HepG2 (cell line): ENCODE measurements around the gene GRIFIN. TPM values are rescaled to one million over a fixed set of nuclear protein-coding genes. Genes with fewer than 3 reads are reported as not detected.

ENCODE experiments used
- ATAC-seq: fragments of 200-7000 bp; cut with Tn5 transposase; 3 replicates; pipeline ENCODE4 v1.9.1; 2020; ENCODE audit warnings: mild to moderate bottlenecking, moderate library complexity
- BruUV-seq: library from RNA; stranded (reverse); fragments of 400-500 nt; replicated peaks from 2 replicates; lab custom pipeline; 2021; lab: Mats Ljungman, UMichigan
- CTCF ChIA-PET: fragments of 300-600 bp; formaldehyde crosslinking; extraction: SDS; loops from one replicate; lab custom pipeline; 2021; ENCODE audit warnings: low total read pairs, inconsistent platforms, low intra/inter-chr PET ratio; lab: Yijun Ruan, JAX
- POLR2A ChIA-PET: fragments of 350-600 bp; sonication (Branson Sonifier 250); formaldehyde crosslinking; loops from one replicate; lab custom pipeline; 2020; ENCODE audit warnings: antibody characterized with exemption, inconsistent platforms; lab: Yijun Ruan, JAX
- DNase-seq: peaks from one replicate; pipeline ENCODE4 v3.0.0-alpha.2; 2015; ENCODE audit warnings: low spot score
- FAIRE-seq: peaks from 3 replicates; lab custom pipeline; 2011; peaks lifted over from hg19 to GRCh38; lab: Jason Lieb, UNC
- H2AFZ ChIP-seq: one replicate; pipeline ENCODE4 v1.6.1; 2011; ENCODE audit warnings: low read length, inconsistent platforms
- H3K27ac ChIP-seq: fragments of 300-600 bp; 3 replicates; pipeline ENCODE4 v1.8.0; 2011; ENCODE audit warnings: mixed run types, mild to moderate bottlenecking, mixed read lengths, low read length, inconsistent platforms; ENCODE audit not compliant: insufficient read depth; ENCODE audit errors: extremely low read length
- H3K27me3 ChIP-seq, 2 experiments: fragments of 200-600 bp in 1 of 2; 2 replicates in 1 of 2; 3 replicates in 1 of 2; pipeline versions ENCODE4 v1.6.0 to v1.8.0; 2011; ENCODE audit warnings: low read length in 2 of 2, mild to moderate bottlenecking in 2 of 2, moderate library complexity in 2 of 2, inconsistent platforms in 1 of 2; ENCODE audit not compliant: insufficient read depth in 2 of 2, control insufficient read depth in 1 of 2
- H3K36me3 ChIP-seq, 2 experiments: fragments of 200-600 bp in 1 of 2; replicated peaks in 1 of 2; 2 replicates in 1 of 2; 3 replicates in 1 of 2; pipeline versions ENCODE4 v1.5.1 to v1.8.0; 2011; ENCODE audit warnings: low read length in 2 of 2, inconsistent platforms in 1 of 2; ENCODE audit not compliant: insufficient read depth in 2 of 2, control insufficient read depth in 1 of 2
- H3K4me1 ChIP-seq: 2 replicates; pipeline ENCODE4 v1.5.1; 2012; ENCODE audit warnings: low read length, inconsistent platforms; ENCODE audit not compliant: insufficient read depth
- H3K4me2 ChIP-seq: 2 replicates; pipeline ENCODE4 v1.6.0; 2011; ENCODE audit warnings: low read depth, low read length, inconsistent platforms
- H3K4me3 ChIP-seq, 3 experiments: fragments of 200-600 bp in 1 of 3; sonication (generic), shearing (Covaris generic) in 1 of 3; replicated peaks in 1 of 3; 2 replicates each; pipeline ENCODE4 v1.5.1; 2011 to 2016; ENCODE audit warnings: low read length in 3 of 3, inconsistent platforms in 2 of 3, low read depth in 2 of 3, mild to moderate bottlenecking in 2 of 3, control low read depth in 1 of 3, mixed read lengths in 1 of 3; ENCODE audit not compliant: insufficient read depth in 1 of 3
- H3K79me2 ChIP-seq: one replicate; pipeline ENCODE4 v1.6.1; 2011; ENCODE audit warnings: low read length, inconsistent platforms; ENCODE audit not compliant: insufficient read depth
- H3K9ac ChIP-seq: 2 replicates; pipeline ENCODE4 v1.6.0; 2011; ENCODE audit warnings: mild to moderate bottlenecking, low read depth, low read length, inconsistent platforms; ENCODE audit not compliant: insufficient read depth
- H3K9me3 ChIP-seq: 2 replicates; pipeline ENCODE4 v1.5.1; 2012; ENCODE audit warnings: mild to moderate bottlenecking, low read length
- H4K20me1 ChIP-seq: 2 replicates; pipeline ENCODE4 v1.6.0; 2011; ENCODE audit warnings: inconsistent platforms, mild to moderate bottlenecking, low read length, moderate library complexity; ENCODE audit not compliant: insufficient read depth
- CHD4 ChIP-seq: fragments of 200-600 bp; sonication (generic); IDR thresholded peaks from 2 replicates; pipeline ENCODE4 v1.7.0; 2017; ENCODE audit warnings: mild to moderate bottlenecking, low read length, borderline replicate concordance
- NBN ChIP-seq: fragments of 450-650 bp; conservative IDR thresholded peaks from 2 replicates; pipeline ENCODE4 v1.6.1; 2017
- RCOR2 ChIP-seq: IDR thresholded peaks from 2 replicates; pipeline ENCODE4 v1.6.1; 2016; ENCODE audit warnings: missing biosample characterization, missing genetic modification reagents
- TCF7L2 ChIP-seq: IDR thresholded peaks from 2 replicates; pipeline ENCODE4 v1.6.1; 2011; ENCODE audit warnings: mild to moderate bottlenecking, low read depth, low read length, moderate library complexity
- ZNF280B ChIP-seq: sonication (generic); formaldehyde crosslinking; IDR thresholded peaks from 2 replicates; pipeline ENCODE4 v1.5.0; 2020; ENCODE audit warnings: missing genetic modification reagents, mild to moderate bottlenecking, borderline replicate concordance
- ZNF629 ChIP-seq: sonication (generic); formaldehyde crosslinking; conservative IDR thresholded peaks from 2 replicates; pipeline ENCODE4 v1.5.0; 2020; ENCODE audit warnings: missing genetic modification reagents
- WGBS: methylation state at CpG from one replicate; pipeline ENCODE4 v1.1.6; 2017; ENCODE audit warnings: low lambda C conversion rate; 5-methylcytosine and 5-hydroxymethylcytosine counted together
- in situ Hi-C: cut with HindIII; loops from 2 replicates; pipeline ENCODE4 v1.10.0; 2017; ENCODE audit warnings: low pct_unique_long_range_greater_than_20kb; ENCODE audit not compliant: extremely low pct_ligation_motif_present
- intact Hi-C: fragments of 100-400 bp; cut with micrococcal nuclease; formaldehyde crosslinking; loops from one replicate; pipeline ENCODE4 v1.10.0; 2022; ENCODE audit not compliant: unreplicated experiment
- polyA plus RNA-seq, 8 experiments: library from polyadenylated mRNA; depleted of rRNA in 3 of 8; stranded (reverse) in 7 of 8; unstranded in 1 of 8; fragments of >200 nt; fragmentation: Illumina TruSeq in 4 of 8; extraction: Trizol in 4 of 8; gene quantifications; 2 replicates each; pipeline versions ENCODE4 v1.2.1 to v1.2.3, GENCODE V29; 2011 to 2016; ENCODE audit warnings: low read depth in 4 of 8, missing spikeins in 1 of 8, mixed read lengths in 1 of 8; ENCODE audit not compliant: insufficient read depth in 1 of 8
- total RNA-seq, 5 experiments: library from RNA; depleted of rRNA; stranded (reverse); fragments of >200 nt; fragmentation: Illumina TruSeq; extraction: Trizol; gene quantifications; 2 replicates each; pipeline ENCODE4 v1.2.3, GENCODE V29; 2016; ENCODE audit warnings: low read depth in 1 of 5
- TF ChIP-seq, protein P1 (sequence below): sonication (generic); formaldehyde crosslinking; IDR thresholded peaks from 2 replicates; pipeline ENCODE4 v1.5.0; 2020; ENCODE audit warnings: mild to moderate bottlenecking, missing genetic modification reagents
- TF ChIP-seq, protein P2 (sequence below): IDR thresholded peaks from 2 replicates; pipeline ENCODE4 v1.6.1; 2016; ENCODE audit warnings: low read depth, missing genetic modification reagents, missing compliant biosample characterization

The GRIFIN gene
- total and polyA plus RNA-seq, 2 of the 13 experiments (the other 11 are each of a cell fraction or from before 2014, with no cell fraction given), result not detected

GRCh38 chr7:2522780-2523433 is 46.7 kb upstream of the GRIFIN start:
- POLR2A ChIA-PET, result no interaction called here
- Histone ChIP-seq H3K4me2 (peak overlapping the region; percentile 56), H3K27ac (no peak overlapping the region), H3K9ac (peak overlapping the region; percentile 11; the same call in 1 of the 2 replicates), H3K9me3 (no peaks in the 10 kb centered on the region), H4K20me1 (no peaks in the 10 kb centered on the region), H3K4me3 (peak overlapping the region in 2 of 3 experiments; percentile 39 to 66; a peak in 4 of 6 replicates), H3K4me1 (peaks cover 62% of the 10 kb centered on the region), H3K36me3 (no peaks in the 10 kb centered on the region), H3K27me3 (peaks cover 1 to 46% of the 10 kb centered on the region in 2 experiments), H3K79me2 (no peaks in the 10 kb centered on the region), H2AFZ (no peak overlapping the region)
- peak; percentile 71 for DNase-seq
- 2% methylated on average over 10 of the region's 19 CpGs for WGBS
- no peak for ATAC-seq
- CTCF ChIA-PET, result no interaction called here
- no peak for FAIRE-seq
- intact Hi-C loops, result loop anchor here (5.0 kb wide), 1 partner anchor 46 kb away; the partner anchor contains the start of gene GRIFIN
- BruUV-seq, result no TSS peak
- in situ Hi-C loops, result no loop called here
- TF ChIP-seq, protein P1, sequence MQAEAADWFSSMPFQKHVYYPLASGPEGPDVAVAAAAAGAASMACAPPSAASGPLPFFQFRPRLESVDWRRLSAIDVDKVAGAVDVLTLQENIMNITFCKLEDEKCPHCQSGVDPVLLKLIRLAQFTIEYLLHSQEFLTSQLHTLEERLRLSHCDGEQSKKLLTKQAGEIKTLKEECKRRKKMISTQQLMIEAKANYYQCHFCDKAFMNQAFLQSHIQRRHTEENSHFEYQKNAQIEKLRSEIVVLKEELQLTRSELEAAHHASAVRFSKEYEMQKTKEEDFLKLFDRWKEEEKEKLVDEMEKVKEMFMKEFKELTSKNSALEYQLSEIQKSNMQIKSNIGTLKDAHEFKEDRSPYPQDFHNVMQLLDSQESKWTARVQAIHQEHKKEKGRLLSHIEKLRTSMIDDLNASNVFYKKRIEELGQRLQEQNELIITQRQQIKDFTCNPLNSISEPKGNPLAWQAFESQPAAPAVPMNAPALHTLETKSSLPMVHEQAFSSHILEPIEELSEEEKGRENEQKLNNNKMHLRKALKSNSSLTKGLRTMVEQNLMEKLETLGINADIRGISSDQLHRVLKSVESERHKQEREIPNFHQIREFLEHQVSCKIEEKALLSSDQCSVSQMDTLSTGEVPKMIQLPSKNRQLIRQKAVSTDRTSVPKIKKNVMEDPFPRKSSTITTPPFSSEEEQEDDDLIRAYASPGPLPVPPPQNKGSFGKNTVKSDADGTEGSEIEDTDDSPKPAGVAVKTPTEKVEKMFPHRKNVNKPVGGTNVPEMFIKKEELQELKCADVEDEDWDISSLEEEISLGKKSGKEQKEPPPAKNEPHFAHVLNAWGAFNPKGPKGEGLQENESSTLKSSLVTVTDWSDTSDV (CRISPR knock-in tag), result 0 out of 2 replicates have a peak, but pooled peaks have one; percentile 4
- TF ChIP-seq ZNF280B (CRISPR knock-in tag) (0 out of 2 replicates have a peak, but pooled peaks have one; percentile 26), ZNF629 (CRISPR knock-in tag) (peak; percentile 97), RCOR2 (peak; percentile 37), CHD4 (0 out of 2 replicates have a peak, but pooled peaks have one; percentile 51), NBN (no peak), TCF7L2 (no peak)
- TF ChIP-seq, protein P2, sequence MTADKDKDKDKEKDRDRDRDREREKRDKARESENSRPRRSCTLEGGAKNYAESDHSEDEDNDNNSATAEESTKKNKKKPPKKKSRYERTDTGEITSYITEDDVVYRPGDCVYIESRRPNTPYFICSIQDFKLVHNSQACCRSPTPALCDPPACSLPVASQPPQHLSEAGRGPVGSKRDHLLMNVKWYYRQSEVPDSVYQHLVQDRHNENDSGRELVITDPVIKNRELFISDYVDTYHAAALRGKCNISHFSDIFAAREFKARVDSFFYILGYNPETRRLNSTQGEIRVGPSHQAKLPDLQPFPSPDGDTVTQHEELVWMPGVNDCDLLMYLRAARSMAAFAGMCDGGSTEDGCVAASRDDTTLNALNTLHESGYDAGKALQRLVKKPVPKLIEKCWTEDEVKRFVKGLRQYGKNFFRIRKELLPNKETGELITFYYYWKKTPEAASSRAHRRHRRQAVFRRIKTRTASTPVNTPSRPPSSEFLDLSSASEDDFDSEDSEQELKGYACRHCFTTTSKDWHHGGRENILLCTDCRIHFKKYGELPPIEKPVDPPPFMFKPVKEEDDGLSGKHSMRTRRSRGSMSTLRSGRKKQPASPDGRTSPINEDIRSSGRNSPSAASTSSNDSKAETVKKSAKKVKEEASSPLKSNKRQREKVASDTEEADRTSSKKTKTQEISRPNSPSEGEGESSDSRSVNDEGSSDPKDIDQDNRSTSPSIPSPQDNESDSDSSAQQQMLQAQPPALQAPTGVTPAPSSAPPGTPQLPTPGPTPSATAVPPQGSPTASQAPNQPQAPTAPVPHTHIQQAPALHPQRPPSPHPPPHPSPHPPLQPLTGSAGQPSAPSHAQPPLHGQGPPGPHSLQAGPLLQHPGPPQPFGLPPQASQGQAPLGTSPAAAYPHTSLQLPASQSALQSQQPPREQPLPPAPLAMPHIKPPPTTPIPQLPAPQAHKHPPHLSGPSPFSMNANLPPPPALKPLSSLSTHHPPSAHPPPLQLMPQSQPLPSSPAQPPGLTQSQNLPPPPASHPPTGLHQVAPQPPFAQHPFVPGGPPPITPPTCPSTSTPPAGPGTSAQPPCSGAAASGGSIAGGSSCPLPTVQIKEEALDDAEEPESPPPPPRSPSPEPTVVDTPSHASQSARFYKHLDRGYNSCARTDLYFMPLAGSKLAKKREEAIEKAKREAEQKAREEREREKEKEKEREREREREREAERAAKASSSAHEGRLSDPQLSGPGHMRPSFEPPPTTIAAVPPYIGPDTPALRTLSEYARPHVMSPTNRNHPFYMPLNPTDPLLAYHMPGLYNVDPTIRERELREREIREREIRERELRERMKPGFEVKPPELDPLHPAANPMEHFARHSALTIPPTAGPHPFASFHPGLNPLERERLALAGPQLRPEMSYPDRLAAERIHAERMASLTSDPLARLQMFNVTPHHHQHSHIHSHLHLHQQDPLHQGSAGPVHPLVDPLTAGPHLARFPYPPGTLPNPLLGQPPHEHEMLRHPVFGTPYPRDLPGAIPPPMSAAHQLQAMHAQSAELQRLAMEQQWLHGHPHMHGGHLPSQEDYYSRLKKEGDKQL (CRISPR knock-in tag), result no peak
